CD4-positive, alpha-beta T cell treated with Interleukin-15 for 4 hours (primary cell): ENCODE measurements around the gene CCDC93.

Experiments used
- DNase-seq: peaks from one replicate; pipeline ENCODE4 v3.0.0-alpha.2; 2020; ENCODE audit warnings: low spot score

The CCDC93 gene

GRCh38 chr2:118013724-118014491 is at the start of gene CCDC93:
CCDC93 (minus strand) TSS chr2:118014070; CDS start chr2:118013995, 75 bp downstream.
- DNase-seq: peak; percentile 87

DNA sequence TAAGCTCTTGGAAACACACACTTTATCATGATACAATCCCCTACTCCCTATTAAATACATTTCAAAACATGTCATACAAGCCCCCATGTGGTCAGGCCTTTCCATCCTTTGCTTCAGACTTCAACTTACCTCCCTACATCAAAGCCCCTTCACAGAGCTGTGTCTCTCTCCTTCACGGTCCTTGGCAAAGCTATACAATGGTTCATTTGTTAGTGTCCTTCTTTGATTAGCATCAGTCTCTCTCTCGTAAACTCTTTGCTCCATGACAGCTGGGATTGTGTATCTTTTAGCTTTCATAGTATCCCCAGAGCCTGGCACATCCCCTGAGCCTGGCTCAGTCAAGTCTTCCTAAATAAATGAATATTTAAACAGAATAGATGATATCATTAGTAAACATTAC is 48.8 kb upstream of the CCDC93 start:
- DNase-seq: no peak

- no peak for DNase-seq
Observed at GRCh38 chr2:118062048-118062447, 48.2 kb upstream of the CCDC93 start.

GRCh38 chr2:118061135-118061955 is 47.5 kb upstream of the CCDC93 start:
- no peak for DNase-seq

- DNase-seq: no peak
Observed at GRCh38 chr2:118059919-118060478, 46.1 kb upstream of the CCDC93 start.

DNA sequence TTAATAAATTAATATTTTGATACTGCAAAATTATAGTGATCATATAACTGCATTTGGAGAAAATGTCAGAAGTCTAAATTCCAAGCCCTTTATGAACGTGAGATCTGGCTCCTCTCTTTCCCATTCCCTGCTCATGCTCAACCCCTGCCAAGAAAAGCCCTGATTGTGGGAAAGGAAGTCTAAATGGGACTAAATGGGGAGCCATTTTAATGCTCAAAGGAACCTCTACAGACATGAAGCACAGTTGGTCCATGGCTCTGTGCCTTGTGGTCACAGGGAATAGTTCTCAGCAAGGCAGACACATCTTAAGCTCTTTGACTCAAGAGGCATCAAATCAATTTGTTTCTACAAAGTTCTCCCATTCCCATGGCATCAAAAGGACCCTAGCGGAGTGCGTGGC is 45.1 kb upstream of the CCDC93 start:
- no peak for DNase-seq

GRCh38 chr2:118056801-118057200 is 42.9 kb upstream of the CCDC93 start:
- DNase-seq: no peak

- DNase-seq: no peak
Observed at GRCh38 chr2:118056165-118056534, 42.3 kb upstream of the CCDC93 start.

- no peak for DNase-seq
Observed at GRCh38 chr2:118055512-118056164, 41.8 kb upstream of the CCDC93 start.

- DNase-seq: no peak
Observed at GRCh38 chr2:118054213-118055008, 40.5 kb upstream of the CCDC93 start.

DNA sequence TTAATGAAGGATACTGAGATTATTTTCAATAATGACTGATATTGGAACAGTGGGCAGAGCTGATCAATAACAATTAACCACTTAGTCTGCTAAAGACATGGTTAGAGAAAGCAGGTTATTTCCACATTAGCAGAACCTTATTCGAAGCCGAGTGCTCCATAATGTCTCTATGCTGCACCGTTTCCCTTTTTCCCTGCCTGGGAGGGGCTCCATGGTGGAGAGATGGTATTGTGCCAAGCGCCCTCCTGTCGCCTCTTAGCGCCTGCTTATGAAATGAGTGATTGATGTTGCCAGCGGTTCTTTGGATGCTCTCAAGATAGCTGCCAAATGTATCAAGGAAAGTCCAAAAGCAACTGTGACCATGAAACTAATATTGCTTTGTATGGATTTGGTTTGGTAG is 39.8 kb upstream of the CCDC93 start:
- DNase-seq: no peak

DNA sequence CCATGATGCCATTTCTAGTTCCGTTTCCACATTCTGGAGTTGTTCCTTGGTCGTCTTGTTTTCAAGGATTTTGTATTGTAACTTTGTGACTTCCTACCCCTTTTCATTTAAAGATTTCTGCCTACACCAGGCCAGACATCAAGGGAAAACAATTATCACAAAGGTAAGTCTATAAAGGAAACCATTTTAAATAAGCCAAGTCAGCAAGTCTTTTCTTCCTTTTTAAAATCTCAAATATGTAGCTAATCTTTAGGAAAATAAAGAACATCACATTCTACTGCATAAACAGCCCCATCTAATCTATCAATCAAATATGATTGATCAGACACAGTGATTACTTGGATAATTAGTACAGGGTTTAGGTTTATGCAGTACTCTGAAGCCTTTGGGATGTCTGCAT is 38.6 kb upstream of the CCDC93 start:
- no peak for DNase-seq

DNA sequence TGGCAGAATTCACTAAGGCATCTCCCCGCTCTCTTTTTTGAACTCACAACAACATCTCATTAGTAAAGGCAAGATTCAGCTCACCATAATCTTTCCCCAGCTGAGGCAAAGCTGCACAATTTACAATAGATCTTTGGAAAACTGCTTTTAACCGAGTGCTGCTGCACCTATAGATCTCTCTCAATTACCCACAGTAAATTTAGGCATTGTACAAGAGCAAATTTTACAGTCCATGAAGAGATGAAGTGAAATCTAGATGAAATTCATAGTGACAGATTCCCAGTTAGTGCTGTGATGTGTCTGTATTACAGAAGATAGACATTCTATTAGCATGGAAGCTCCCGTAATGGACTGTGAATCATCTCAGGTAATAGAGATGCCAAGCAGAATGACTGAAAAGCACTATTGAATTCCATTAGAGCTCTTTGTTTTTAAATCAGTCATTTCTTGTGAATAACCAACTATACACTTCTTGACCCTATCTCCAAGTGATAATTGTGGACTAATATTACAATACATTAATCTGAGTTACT is 38.0 kb upstream of the CCDC93 start:
- DNase-seq: no peak

DNA sequence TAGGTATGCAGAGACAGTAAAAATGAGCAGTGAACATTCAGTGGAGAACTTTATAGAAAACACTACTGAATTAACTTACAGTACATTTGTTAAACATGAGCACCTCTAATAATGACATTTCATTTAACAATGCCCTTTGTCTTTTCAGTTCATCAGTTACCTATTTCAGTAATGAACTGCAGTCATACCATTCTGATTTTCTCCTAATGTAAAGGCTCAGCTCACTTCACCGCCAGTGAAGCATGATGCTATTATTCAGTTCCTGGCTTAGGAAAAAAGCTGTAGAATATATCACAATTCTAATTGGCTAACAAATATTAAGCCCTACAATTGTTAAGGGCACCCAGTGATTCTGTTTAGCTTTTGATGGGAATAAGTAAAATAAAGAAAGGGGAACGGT is 37.1 kb upstream of the CCDC93 start:
- no peak for DNase-seq

- DNase-seq: no peak
Observed at GRCh38 chr2:118050386-118050785, 36.5 kb upstream of the CCDC93 start.

DNA sequence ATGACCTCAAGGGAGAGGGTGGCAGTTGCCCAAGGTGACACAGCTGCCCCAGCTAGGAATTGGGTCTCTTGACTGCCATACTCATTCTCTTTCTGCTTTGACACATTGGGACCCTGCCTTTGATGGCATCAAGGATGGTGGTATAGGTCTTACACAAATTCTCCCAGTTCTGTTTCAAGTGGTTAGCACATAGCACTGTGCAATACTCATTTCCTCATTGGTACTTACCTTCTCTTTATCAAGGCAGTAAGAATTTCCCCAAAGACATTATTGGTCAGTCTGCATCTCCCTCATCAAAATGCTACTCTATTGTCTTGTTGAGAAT is 35.9 kb upstream of the CCDC93 start:
- no peak for DNase-seq

DNA sequence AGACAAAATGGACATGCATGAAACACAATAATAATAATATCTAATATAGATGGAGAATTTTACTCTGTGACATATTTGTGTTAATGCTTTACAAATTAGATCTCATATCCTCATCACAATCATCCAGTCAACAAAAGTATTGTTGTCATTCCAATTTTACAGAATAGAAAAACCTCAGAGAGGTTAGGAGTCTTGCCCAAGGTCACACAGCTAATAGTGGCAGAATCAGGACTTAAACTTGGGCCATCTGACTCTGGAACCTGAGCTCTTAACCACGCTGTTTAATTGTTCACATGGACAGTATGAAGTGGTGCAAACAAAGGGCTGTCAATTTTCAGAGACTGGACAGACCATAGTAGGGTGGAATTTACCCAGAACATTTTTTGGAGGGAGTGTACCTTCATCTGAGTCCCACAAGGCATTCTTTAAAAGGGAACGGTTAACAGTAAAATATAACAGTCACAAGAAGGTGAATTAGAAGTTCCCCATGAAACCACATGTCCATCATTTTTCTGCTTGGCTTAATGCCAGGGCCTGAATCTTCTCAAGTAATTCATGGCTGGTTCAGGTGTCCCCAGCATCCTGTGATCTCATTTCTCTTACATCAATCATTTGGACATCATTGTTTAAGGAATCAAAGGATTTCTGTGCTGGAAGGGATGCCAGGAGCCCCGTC is 35.4 kb upstream of the CCDC93 start:
- no peak for DNase-seq

DNA sequence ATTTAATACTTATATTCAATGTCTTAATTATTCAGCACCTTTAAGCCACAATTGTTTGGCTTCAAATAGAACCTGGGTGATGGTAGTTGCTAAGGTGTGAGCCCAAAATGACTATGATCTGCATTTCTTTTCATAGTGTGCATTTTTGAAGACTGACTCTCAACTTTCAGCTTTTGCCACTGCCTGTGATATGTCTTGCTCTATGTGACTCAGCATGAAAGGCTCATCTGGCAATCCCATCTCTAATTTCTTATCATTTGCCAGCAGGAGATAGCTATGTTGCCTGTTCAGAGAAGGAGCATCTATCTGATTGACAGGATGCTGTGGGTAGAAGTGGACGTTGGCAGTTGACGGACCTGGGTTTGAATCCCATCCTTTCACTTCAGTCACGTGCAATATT is 34.5 kb upstream of the CCDC93 start:
- no peak for DNase-seq

DNA sequence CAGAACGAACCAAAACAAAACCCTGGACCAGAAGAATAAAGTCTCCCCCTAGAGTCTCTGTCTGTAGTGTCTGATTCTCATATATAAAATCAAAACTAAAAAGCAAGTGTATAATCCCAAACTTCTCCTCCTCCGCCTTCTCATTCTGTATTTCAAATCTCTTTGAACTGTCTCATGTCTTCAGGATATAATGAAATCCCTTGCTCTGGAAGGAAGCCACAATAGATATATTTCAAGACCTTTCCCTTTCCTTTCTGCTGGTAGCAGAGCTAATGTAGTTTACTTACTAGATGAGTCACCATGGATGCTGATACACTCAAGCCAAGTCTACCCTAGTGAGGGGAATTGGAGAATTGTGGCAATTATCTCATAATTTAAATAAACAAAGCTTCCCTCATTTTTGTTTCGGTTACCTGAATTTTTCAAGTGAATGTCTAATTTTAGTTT is 33.5 kb upstream of the CCDC93 start:
- DNase-seq: no peak

DNA sequence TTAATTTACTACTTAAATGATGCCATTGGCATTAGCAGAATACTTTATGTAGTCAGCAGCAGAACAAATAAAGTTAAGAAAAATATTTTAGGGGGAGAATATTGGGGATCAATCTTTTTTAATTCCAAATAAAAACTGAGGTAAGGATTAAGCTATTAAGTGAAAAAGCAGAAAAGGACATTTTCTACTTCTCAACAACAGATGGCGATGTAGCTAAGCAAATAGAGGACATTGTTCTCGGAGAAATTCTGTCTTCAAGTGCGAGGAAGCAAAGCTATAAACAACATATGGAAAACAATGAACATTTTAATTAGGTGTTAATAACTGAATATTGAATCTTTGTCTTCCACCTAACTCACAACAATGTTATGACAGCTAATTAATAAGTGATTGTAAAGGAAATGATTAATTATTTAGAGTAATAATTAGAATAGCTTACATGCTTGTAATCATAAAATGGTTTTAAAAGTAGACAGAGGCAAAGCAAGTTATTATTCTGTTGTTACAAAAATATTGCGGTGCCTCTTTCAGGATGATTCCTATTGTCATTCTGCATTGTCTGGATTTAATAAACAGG is 32.9 kb upstream of the CCDC93 start:
- DNase-seq: peak; percentile 29

- no peak for DNase-seq
Observed at GRCh38 chr2:118045286-118045685, 31.4 kb upstream of the CCDC93 start.
